ENCODE results near the gene TBCB.

Gene TBCB

DNA sequence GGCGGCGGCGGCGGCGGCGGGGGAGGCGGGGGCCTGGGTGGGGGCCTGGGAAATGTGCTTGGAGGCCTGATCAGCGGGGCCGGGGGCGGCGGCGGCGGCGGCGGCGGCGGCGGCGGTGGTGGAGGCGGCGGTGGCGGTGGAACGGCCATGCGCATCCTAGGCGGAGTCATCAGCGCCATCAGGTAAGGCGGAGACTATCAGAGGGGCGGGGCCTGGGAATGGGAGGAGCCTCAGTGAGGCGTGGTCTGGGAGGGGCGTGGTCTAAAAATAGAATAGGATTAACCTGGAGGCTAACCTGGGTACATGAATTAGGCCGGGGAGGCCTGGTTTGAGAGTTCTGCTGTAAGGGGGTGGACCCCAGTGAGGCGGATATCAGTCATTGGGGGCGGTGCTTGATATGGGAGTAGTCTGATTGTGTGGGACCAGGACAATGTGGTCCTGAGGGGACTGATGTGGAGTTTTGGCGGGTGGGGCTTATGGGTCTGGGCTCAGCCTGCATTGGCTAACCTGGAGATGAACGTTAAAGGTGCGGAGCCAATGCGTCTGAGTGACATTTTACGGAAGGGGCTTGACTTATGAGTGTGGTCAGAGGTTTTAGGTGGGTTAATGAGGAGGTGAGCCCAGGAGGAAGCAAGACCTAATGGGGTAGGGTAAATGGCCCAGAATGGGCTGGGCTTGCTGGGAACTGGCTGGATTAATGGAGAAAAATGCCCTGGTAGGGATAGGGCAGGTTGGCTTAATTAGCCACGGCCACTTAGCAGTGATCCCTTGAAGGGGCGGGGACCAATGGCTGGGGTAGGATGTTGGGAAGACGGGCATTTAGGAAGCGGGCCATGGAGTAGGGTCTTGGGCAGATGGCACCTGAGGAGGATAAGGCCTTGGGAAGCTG lies 26.0 kb downstream of the TBCB start:
- DNase-seq (ENCODE audit: low spot score) = peak; percentile 95
- in situ Hi-C loops (cut with MboI; ENCODE audit: low sequenced_read_pairs, unreplicated experiment) = no loop called here
- TF ChIP-seq, protein P1, sequence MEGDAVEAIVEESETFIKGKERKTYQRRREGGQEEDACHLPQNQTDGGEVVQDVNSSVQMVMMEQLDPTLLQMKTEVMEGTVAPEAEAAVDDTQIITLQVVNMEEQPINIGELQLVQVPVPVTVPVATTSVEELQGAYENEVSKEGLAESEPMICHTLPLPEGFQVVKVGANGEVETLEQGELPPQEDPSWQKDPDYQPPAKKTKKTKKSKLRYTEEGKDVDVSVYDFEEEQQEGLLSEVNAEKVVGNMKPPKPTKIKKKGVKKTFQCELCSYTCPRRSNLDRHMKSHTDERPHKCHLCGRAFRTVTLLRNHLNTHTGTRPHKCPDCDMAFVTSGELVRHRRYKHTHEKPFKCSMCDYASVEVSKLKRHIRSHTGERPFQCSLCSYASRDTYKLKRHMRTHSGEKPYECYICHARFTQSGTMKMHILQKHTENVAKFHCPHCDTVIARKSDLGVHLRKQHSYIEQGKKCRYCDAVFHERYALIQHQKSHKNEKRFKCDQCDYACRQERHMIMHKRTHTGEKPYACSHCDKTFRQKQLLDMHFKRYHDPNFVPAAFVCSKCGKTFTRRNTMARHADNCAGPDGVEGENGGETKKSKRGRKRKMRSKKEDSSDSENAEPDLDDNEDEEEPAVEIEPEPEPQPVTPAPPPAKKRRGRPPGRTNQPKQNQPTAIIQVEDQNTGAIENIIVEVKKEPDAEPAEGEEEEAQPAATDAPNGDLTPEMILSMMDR (IDR thresholded peaks at IDR 0.05; ENCODE audit: borderline replicate concordance, control extremely low read depth, extremely low read depth, insufficient read depth, missing control alignments) = no peak

DNA sequence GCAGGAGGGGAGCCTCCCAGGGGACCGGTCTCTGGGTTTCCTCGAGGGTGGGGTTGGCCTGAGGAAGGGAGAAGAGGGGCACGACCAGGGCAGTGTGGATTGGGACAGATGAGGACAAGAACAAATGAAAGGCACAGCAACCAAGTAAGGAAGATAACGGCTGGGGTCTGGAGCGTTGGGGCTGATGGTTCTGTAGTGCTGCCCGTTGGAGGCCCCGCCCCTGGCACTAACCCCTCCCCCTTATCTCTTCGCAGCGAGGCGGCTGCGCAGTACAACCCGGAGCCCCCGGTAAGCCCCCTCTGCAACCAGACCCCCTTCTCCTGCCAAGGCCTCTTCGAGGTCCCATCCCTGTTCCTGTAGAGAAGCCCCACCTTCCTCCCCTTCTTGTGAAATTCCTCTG lies 26.8 kb downstream of the TBCB start:
- in situ Hi-C loops (cut with MboI; ENCODE audit: low sequenced_read_pairs, unreplicated experiment) = no loop called here
- TF ChIP-seq, protein P1 (IDR thresholded peaks at IDR 0.05; ENCODE audit: borderline replicate concordance, control extremely low read depth, extremely low read depth, insufficient read depth, missing control alignments) = no peak
- DNase-seq (ENCODE audit: low spot score) = peak; percentile 18

DNA sequence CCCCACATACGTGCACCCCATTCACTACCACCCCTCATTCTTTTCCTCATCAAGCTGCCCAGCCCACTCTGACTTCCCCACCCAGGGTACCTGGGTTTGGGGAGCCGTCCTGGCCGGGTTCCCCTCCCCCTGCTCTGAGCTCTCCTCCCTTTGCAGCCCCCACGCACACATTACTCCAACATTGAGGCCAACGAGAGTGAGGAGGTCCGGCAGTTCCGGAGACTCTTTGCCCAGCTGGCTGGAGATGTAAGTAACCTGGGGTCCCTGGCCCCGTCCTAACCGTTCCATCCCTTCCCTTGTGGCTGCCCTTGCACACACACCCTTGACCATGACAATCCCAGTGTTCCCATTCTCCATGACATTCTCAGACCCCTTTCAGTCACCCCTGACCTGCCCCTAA lies 27.2 kb downstream of the TBCB start:
- DNase-seq (ENCODE audit: low spot score) = no peak
- TF ChIP-seq, protein P1 (IDR thresholded peaks at IDR 0.05; ENCODE audit: borderline replicate concordance, control extremely low read depth, extremely low read depth, insufficient read depth, missing control alignments) = no peak
- in situ Hi-C loops (cut with MboI; ENCODE audit: low sequenced_read_pairs, unreplicated experiment) = no loop called here

DNA sequence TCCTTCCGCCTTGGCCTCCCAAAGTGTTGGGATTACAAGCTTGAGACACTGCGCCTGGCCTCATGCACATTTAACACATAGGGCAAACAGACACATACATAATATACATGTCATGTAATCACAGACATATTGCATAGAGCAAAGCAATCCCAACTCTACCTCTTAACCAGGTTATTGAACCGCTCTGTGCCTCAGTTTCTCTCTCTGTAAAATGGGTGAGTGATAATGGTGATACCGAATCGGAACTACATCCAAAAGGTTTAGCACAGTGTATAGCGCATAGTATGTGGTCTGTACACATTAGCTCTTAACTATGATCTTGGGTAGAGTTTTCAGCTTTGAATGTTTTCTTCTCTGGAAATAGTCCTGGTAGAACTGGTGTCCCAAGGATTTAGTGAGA lies 29.4 kb downstream of the TBCB start:
- in situ Hi-C loops (cut with MboI; ENCODE audit: low sequenced_read_pairs, unreplicated experiment) = no loop called here
- DNase-seq (ENCODE audit: low spot score) = no peak
- TF ChIP-seq, protein P1 (IDR thresholded peaks at IDR 0.05; ENCODE audit: borderline replicate concordance, control extremely low read depth, extremely low read depth, insufficient read depth, missing control alignments) = no peak

DNA sequence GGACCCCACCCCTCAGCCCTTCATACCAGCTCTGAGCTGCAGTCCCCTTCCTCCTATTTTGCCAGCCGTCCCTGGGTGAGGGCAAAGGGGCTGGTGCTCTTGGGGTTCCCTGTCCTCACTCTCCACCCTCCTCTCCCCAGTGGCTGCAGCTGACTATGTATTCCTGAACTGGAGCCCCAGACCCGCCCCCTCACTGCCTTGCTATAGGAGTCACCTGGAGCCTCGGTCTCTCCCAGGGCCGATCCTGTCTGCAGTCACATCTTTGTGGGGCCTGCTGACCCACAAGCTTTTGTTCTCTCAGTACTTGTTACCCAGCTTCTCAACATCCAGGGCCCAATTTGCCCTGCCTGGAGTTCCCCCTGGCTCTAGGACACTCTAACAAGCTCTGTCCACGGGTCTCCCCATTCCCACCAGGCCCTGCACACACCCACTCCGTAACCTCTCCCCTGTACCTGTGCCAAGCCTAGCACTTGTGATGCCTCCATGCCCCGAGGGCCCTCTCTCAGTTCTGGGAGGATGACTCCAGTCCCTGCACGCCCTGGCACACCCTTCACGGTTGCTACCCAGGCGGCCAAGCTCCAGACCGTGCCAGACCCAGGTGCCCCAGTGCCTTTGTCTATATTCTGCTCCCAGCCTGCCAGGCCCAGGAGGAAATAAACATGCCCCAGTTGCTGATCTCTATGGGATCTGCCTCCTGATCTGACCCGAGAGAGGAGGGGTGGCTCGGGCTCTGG lies 34.6 kb downstream of the TBCB start:
- TF ChIP-seq, protein P1 (IDR thresholded peaks at IDR 0.05; ENCODE audit: borderline replicate concordance, control extremely low read depth, extremely low read depth, insufficient read depth, missing control alignments) = no peak
- in situ Hi-C loops (cut with MboI; ENCODE audit: low sequenced_read_pairs, unreplicated experiment) = no loop called here
- DNase-seq (ENCODE audit: low spot score) = no peak

DNA sequence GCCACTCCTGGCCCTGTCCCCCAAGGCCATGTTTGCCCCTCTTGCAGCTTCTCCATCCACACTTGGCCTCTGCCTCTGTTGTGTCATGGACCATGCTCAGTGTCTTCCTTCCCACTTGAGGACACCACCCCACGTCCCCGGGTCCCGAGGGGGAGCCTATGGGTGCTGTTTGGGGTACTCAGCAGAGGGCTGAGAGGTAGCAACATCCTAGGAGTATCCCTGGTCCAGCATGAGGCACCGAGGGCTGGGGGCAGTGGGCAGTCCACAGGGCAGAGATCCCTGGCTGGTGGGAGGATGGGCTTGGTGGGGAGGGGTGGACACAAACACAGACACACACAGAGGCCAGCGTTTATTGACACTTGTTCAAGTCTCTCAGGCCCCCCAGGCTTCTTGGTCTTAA lies 35.3 kb downstream of the TBCB start:
- in situ Hi-C loops (cut with MboI; ENCODE audit: low sequenced_read_pairs, unreplicated experiment) = no loop called here
- no peak for DNase-seq (ENCODE audit: low spot score)
- TF ChIP-seq, protein P1 (IDR thresholded peaks at IDR 0.05; ENCODE audit: borderline replicate concordance, control extremely low read depth, extremely low read depth, insufficient read depth, missing control alignments) = no peak
